ENCODE measurements around the gene CCT8. TPM values are rescaled to one million over a fixed set of nuclear protein-coding genes. Genes with fewer than 3 reads are reported as not detected.

Gene CCT8
- 225 TPM for polyA plus RNA-seq (2013, experiment 1 of 2; ENCODE audit: insufficient read length)
- polyA plus RNA-seq (2013, experiment 2 of 2; ENCODE audit: insufficient read length), result 166 TPM

GRCh38 chr21:29073222-29074006, at the start of gene CCT8:
CCT8 (minus strand) TSS chr21:29073648; CDS start chr21:29073590, 58 bp downstream.
- peak; percentile 100 for DNase-seq

- no peak for DNase-seq
Measured at GRCh38 chr21:29121759-29122158, 48.3 kb upstream of the CCT8 start.

- DNase-seq, result no peak
Measured at GRCh38 chr21:29117372-29117955, 44.0 kb upstream of the CCT8 start.

GRCh38 chr21:29115899-29116298, 42.5 kb upstream of the CCT8 start:
- no peak for DNase-seq

GRCh38 chr21:29114765-29115500, 41.5 kb upstream of the CCT8 start:
- DNase-seq, result peak; percentile 90

- peak; percentile 65 for DNase-seq
Measured at GRCh38 chr21:29105218-29105617, 31.8 kb upstream of the CCT8 start.

- peak; percentile 47 for DNase-seq
Measured at GRCh38 chr21:29104239-29104708, 30.8 kb upstream of the CCT8 start.

- no peak for DNase-seq
Measured at GRCh38 chr21:29102791-29103257, 29.4 kb upstream of the CCT8 start.

GRCh38 chr21:29098156-29098555, 24.7 kb upstream of the CCT8 start:
- no peak for DNase-seq

- DNase-seq, result no peak
Measured at GRCh38 chr21:29096218-29097015, 23.0 kb upstream of the CCT8 start.

- peak; percentile 76 for DNase-seq
Measured at GRCh38 chr21:29092102-29092959, 18.9 kb upstream of the CCT8 start.

- DNase-seq, result peak; percentile 87
Measured at GRCh38 chr21:29091033-29091432, 17.6 kb upstream of the CCT8 start.

GRCh38 chr21:29085106-29085752, 11.8 kb upstream of the CCT8 start:
- DNase-seq, result no peak

GRCh38 chr21:29084372-29084771, 10.9 kb upstream of the CCT8 start:
- DNase-seq, result no peak

- DNase-seq, result no peak
Measured at GRCh38 chr21:29083306-29083705, 9.9 kb upstream of the CCT8 start.

GRCh38 chr21:29082046-29082815, 8.8 kb upstream of the CCT8 start:
- DNase-seq, result no peak

- no peak for DNase-seq
Measured at GRCh38 chr21:29080454-29080941, 7.0 kb upstream of the CCT8 start.

GRCh38 chr21:29078869-29079767, 5.7 kb upstream of the CCT8 start:
- no peak for DNase-seq
